ENCODE measurements around the gene CDC25A. TPM values are rescaled to one million over a fixed set of nuclear protein-coding genes. Genes with fewer than 3 reads are reported as not detected.

CDC25A gene
- total RNA-seq, 1 donor from 2014 or later: 20.5 TPM

- H3K9me3 Mint-ChIP-seq (ENCODE audit: low read depth): no peaks in the 10 kb centered on the region
- H3K4me1 Mint-ChIP-seq (ENCODE audit: low read depth): peaks cover 3% of the 10 kb centered on the region
- no peak for TF ChIP-seq CTCF (IDR thresholded peaks at IDR 0.05; ENCODE audit: unreplicated experiment)
- H3K27ac Mint-ChIP-seq: no peak overlapping the region
- H3K36me3 Mint-ChIP-seq (ENCODE audit: insufficient read depth): no peaks in the 10 kb centered on the region
- DNase-seq (ENCODE audit: low spot score, unreplicated experiment): no peak
- H3K4me3 Mint-ChIP-seq (ENCODE audit: low read depth): no peak overlapping the region
- peaks cover 9% of the 10 kb centered on the region for H3K27me3 Mint-ChIP-seq
Measured at GRCh38 chr3:48226939-48227338, 38.7 kb upstream of the CDC25A start.

GRCh38 chr3:48225587-48225986, 37.4 kb upstream of the CDC25A start:
- H3K27ac Mint-ChIP-seq: no peak overlapping the region
- H3K9me3 Mint-ChIP-seq (ENCODE audit: low read depth): no peaks in the 10 kb centered on the region
- no peaks in the 10 kb centered on the region for H3K4me1 Mint-ChIP-seq (ENCODE audit: low read depth)
- TF ChIP-seq CTCF (IDR thresholded peaks at IDR 0.05; ENCODE audit: unreplicated experiment): no peak
- H3K36me3 Mint-ChIP-seq (ENCODE audit: insufficient read depth): no peaks in the 10 kb centered on the region
- no peak for DNase-seq (ENCODE audit: low spot score, unreplicated experiment)
- H3K27me3 Mint-ChIP-seq: peaks cover 13% of the 10 kb centered on the region
- H3K4me3 Mint-ChIP-seq (ENCODE audit: low read depth): no peak overlapping the region

GRCh38 chr3:48222616-48223513, 34.6 kb upstream of the CDC25A start, which contains the start of gene CAMP:
Gene CAMP, plus strand, starts transcription at chr3:48223495. Its CDS starts 17 bp downstream, at chr3:48223512.
- no peak for TF ChIP-seq CTCF (IDR thresholded peaks at IDR 0.05; ENCODE audit: unreplicated experiment)
- Mint-ChIP-seq H3K36me3 (ENCODE audit: insufficient read depth) (no peaks in the 10 kb centered on the region), H3K9me3 (ENCODE audit: low read depth) (no peaks in the 10 kb centered on the region), H3K27ac (no peak within 1 kb of the TSS), H3K4me1 (ENCODE audit: low read depth) (no peaks in the 10 kb centered on the region), H3K4me3 (ENCODE audit: low read depth) (no peak within 1 kb of the TSS), H3K27me3 (peaks cover 13% of the 10 kb centered on the region)
- no peak for DNase-seq (ENCODE audit: low spot score, unreplicated experiment)

GRCh38 chr3:48220746-48221145, 32.5 kb upstream of the CDC25A start:
- H3K4me1 Mint-ChIP-seq (ENCODE audit: low read depth): no peaks in the 10 kb centered on the region
- H3K27ac Mint-ChIP-seq: no peak overlapping the region
- no peak for TF ChIP-seq CTCF (IDR thresholded peaks at IDR 0.05; ENCODE audit: unreplicated experiment)
- H3K36me3 Mint-ChIP-seq (ENCODE audit: insufficient read depth): no peaks in the 10 kb centered on the region
- no peak overlapping the region for H3K4me3 Mint-ChIP-seq (ENCODE audit: low read depth)
- peaks cover 15% of the 10 kb centered on the region for H3K27me3 Mint-ChIP-seq
- no peak for DNase-seq (ENCODE audit: low spot score, unreplicated experiment)
- no peaks in the 10 kb centered on the region for H3K9me3 Mint-ChIP-seq (ENCODE audit: low read depth)

- H3K27ac Mint-ChIP-seq: no peak overlapping the region
- no peak for TF ChIP-seq CTCF (IDR thresholded peaks at IDR 0.05; ENCODE audit: unreplicated experiment)
- H3K4me1 Mint-ChIP-seq (ENCODE audit: low read depth): no peaks in the 10 kb centered on the region
- peaks cover 15% of the 10 kb centered on the region for H3K27me3 Mint-ChIP-seq
- H3K36me3 Mint-ChIP-seq (ENCODE audit: insufficient read depth): no peaks in the 10 kb centered on the region
- no peak overlapping the region for H3K4me3 Mint-ChIP-seq (ENCODE audit: low read depth)
- DNase-seq (ENCODE audit: low spot score, unreplicated experiment): no peak
- no peaks in the 10 kb centered on the region for H3K9me3 Mint-ChIP-seq (ENCODE audit: low read depth)
Measured at GRCh38 chr3:48219543-48219942, 31.3 kb upstream of the CDC25A start.
